Muscle layer of duodenum (tissue), 2 donors: Measurements from ENCODE around the gene CLOCK.

ENCODE experiments used
- H3K27ac ChIP-seq: one replicate; pipeline ENCODE4 v1.7.0; 2013; ENCODE audit warnings: mild to moderate bottlenecking, low read length
- H3K27me3 ChIP-seq: one replicate; pipeline ENCODE4 v1.7.0; 2013; ENCODE audit warnings: low read depth, mild to moderate bottlenecking, control low read depth, low read length
- H3K36me3 ChIP-seq, 2 donors: one replicate each; pipeline ENCODE4 v1.7.0; 2013; ENCODE audit warnings: low read length in 2 of 2, control low read depth in 1 of 2, mild to moderate bottlenecking in 1 of 2; ENCODE audit not compliant: insufficient read depth in 2 of 2, control insufficient read depth in 1 of 2
- H3K4me1 ChIP-seq, 2 donors: one replicate each; pipeline ENCODE4 v1.7.0; 2013; ENCODE audit warnings: low read length in 2 of 2, mild to moderate bottlenecking in 2 of 2, control low read depth in 1 of 2, moderate library complexity in 1 of 2; ENCODE audit not compliant: insufficient read depth in 2 of 2, control insufficient read depth in 1 of 2
- H3K4me3 ChIP-seq, 2 donors: one replicate each; pipeline ENCODE4 v1.7.0; 2013; ENCODE audit warnings: low read length in 2 of 2, low read depth in 1 of 2, mild to moderate bottlenecking in 1 of 2
- H3K9me3 ChIP-seq, 2 donors: one replicate each; pipeline ENCODE4 v1.7.0; 2013; ENCODE audit warnings: low read length in 2 of 2, control low read depth in 1 of 2, mild to moderate bottlenecking in 1 of 2; ENCODE audit not compliant: control insufficient read depth in 1 of 2
- donor health status: healthy.

The CLOCK gene

GRCh38 chr4:55539658-55540057 lies 7.1 kb downstream of the CLOCK start:
- peaks cover 0 to 4% of the 10 kb centered on the region in 2 donors for H3K4me1 ChIP-seq
- no peaks in the 10 kb centered on the region for H3K27me3 ChIP-seq
- no peaks in the 10 kb centered on the region for H3K36me3 ChIP-seq
- H3K4me3 ChIP-seq = no peak overlapping the region
- no peaks in the 10 kb centered on the region for H3K9me3 ChIP-seq
- no peak overlapping the region for H3K27ac ChIP-seq

- Histone ChIP-seq H3K27ac (no peak overlapping the region), H3K4me3 (no peak overlapping the region)
Observed at GRCh38 chr4:55538531-55538930, 8.2 kb downstream of the CLOCK start.

GRCh38 chr4:55534306-55534705 lies 12.4 kb downstream of the CLOCK start:
- Histone ChIP-seq H3K27me3 (no peaks in the 10 kb centered on the region), H3K4me1 (no peaks in the 10 kb centered on the region), H3K4me3 (no peak overlapping the region), H3K27ac (no peak overlapping the region), H3K9me3 (peaks cover 0 to 3% of the 10 kb centered on the region in 2 donors), H3K36me3 (peaks cover 0 to 5% of the 10 kb centered on the region in 2 donors)

More at GRCh38 chr4:55538531-55538930, 8.2 kb downstream of the CLOCK start:
- Histone ChIP-seq H3K36me3 (no peaks in the 10 kb centered on the region), H3K27me3 (no peaks in the 10 kb centered on the region), H3K9me3 (no peaks in the 10 kb centered on the region), H3K4me1 (no peaks in the 10 kb centered on the region)

GRCh38 chr4:55530691-55531090 lies 16.0 kb downstream of the CLOCK start:
- Histone ChIP-seq H3K27ac (no peak overlapping the region), H3K9me3 (peaks cover 0 to 3% of the 10 kb centered on the region in 2 donors), H3K36me3 (peaks cover 0 to 5% of the 10 kb centered on the region in 2 donors), H3K27me3 (no peaks in the 10 kb centered on the region), H3K4me1 (no peaks in the 10 kb centered on the region), H3K4me3 (no peak overlapping the region)

- Histone ChIP-seq H3K36me3 (peaks cover 0 to 5% of the 10 kb centered on the region in 2 donors), H3K27ac (no peak overlapping the region), H3K4me1 (no peaks in the 10 kb centered on the region), H3K4me3 (no peak overlapping the region), H3K9me3 (peaks cover 0 to 3% of the 10 kb centered on the region in 2 donors), H3K27me3 (no peaks in the 10 kb centered on the region)
Observed at GRCh38 chr4:55530167-55530566, 16.5 kb downstream of the CLOCK start.

- H3K9me3 ChIP-seq = peaks cover 0 to 3% of the 10 kb centered on the region in 2 donors
- no peak overlapping the region for H3K27ac ChIP-seq
- no peaks in the 10 kb centered on the region for H3K27me3 ChIP-seq
- peaks cover 0 to 5% of the 10 kb centered on the region in 2 donors for H3K36me3 ChIP-seq
- no peak overlapping the region for H3K4me3 ChIP-seq
- H3K4me1 ChIP-seq = no peaks in the 10 kb centered on the region
Observed at GRCh38 chr4:55528491-55528890, 18.2 kb downstream of the CLOCK start.

- Histone ChIP-seq H3K4me3 (no peak overlapping the region), H3K4me1 (no peaks in the 10 kb centered on the region), H3K27me3 (no peaks in the 10 kb centered on the region), H3K9me3 (no peaks in the 10 kb centered on the region), H3K27ac (no peak overlapping the region), H3K36me3 (no peaks in the 10 kb centered on the region)
Observed at GRCh38 chr4:55524844-55525571, 21.7 kb downstream of the CLOCK start.

GRCh38 chr4:55518442-55518841 lies 28.3 kb downstream of the CLOCK start:
- Histone ChIP-seq H3K27ac (no peak overlapping the region), H3K27me3 (no peaks in the 10 kb centered on the region), H3K9me3 (no peaks in the 10 kb centered on the region), H3K4me1 (no peaks in the 10 kb centered on the region), H3K4me3 (no peak overlapping the region), H3K36me3 (no peaks in the 10 kb centered on the region)

GRCh38 chr4:55517526-55518229 lies 29.0 kb downstream of the CLOCK start:
- Histone ChIP-seq H3K27me3 (no peaks in the 10 kb centered on the region), H3K27ac (no peak overlapping the region), H3K4me1 (no peaks in the 10 kb centered on the region), H3K9me3 (no peaks in the 10 kb centered on the region), H3K36me3 (no peaks in the 10 kb centered on the region), H3K4me3 (no peak overlapping the region)

GRCh38 chr4:55512922-55513571 lies 33.7 kb downstream of the CLOCK start:
- no peak overlapping the region for H3K4me3 ChIP-seq
- H3K27ac ChIP-seq = no peak overlapping the region
- no peaks in the 10 kb centered on the region for H3K36me3 ChIP-seq
- no peaks in the 10 kb centered on the region for H3K4me1 ChIP-seq
- H3K9me3 ChIP-seq = no peaks in the 10 kb centered on the region
- no peaks in the 10 kb centered on the region for H3K27me3 ChIP-seq

GRCh38 chr4:55512077-55512476 lies 34.6 kb downstream of the CLOCK start:
- Histone ChIP-seq H3K4me3 (no peak overlapping the region), H3K4me1 (no peaks in the 10 kb centered on the region), H3K27me3 (no peaks in the 10 kb centered on the region), H3K9me3 (no peaks in the 10 kb centered on the region), H3K36me3 (peaks cover 0 to 2% of the 10 kb centered on the region in 2 donors), H3K27ac (no peak overlapping the region)
